MV-4-11 (cell line): ENCODE data around the gene SLC22A5.
A peak's percentile ranks its signal among the peaks of the same experiment; 100 is the strongest.
"Not testable (repeated sequence)": the region's sequence is repeated elsewhere in the genome, so short reads cannot be mapped to it uniquely, and the experiment has no call there.

Experiments
- DNase-seq: peaks from one replicate; lab custom pipeline; 2025; lab: John Stamatoyannopoulos, UW

SLC22A5 gene

GRCh38 chr5:132413567-132413966, 44.1 kb downstream of the SLC22A5 start:
- DNase-seq: no peak

GRCh38 chr5:132414634-132415378, 45.3 kb downstream of the SLC22A5 start:
- DNase-seq: peak; percentile 62

GRCh38 chr5:132415516-132415915, 46.0 kb downstream of the SLC22A5 start:
- DNase-seq: not testable (repeated sequence)

GRCh38 chr5:132416306-132417009, 46.9 kb downstream of the SLC22A5 start:
- DNase-seq: no peak

GRCh38 chr5:132417010-132417439, 47.5 kb downstream of the SLC22A5 start:
- peak; percentile 45 for DNase-seq

- no peak for DNase-seq
Observed at GRCh38 chr5:132417461-132417860, 48.0 kb downstream of the SLC22A5 start.

- DNase-seq: no peak
Observed at GRCh38 chr5:132417889-132418485, 48.5 kb downstream of the SLC22A5 start.

- DNase-seq: no peak
Observed at GRCh38 chr5:132418881-132419280, 49.4 kb downstream of the SLC22A5 start.

- peak; percentile 66 for DNase-seq
Observed at GRCh38 chr5:132419502-132420468, 50.3 kb downstream of the SLC22A5 start.

GRCh38 chr5:132420706-132421272, 51.3 kb downstream of the SLC22A5 start:
- DNase-seq: peak; percentile 82

GRCh38 chr5:132421462-132421861, 52.0 kb downstream of the SLC22A5 start:
- DNase-seq: peak; percentile 11

- peak; percentile 94 for DNase-seq
Observed at GRCh38 chr5:132422720-132423437, 53.4 kb downstream of the SLC22A5 start.

GRCh38 chr5:132423438-132423898, 54.0 kb downstream of the SLC22A5 start:
- DNase-seq: no peak

- DNase-seq: no peak
Observed at GRCh38 chr5:132424167-132424880, 54.8 kb downstream of the SLC22A5 start.

- DNase-seq: peak; percentile 71
Observed at GRCh38 chr5:132425009-132425937, 55.8 kb downstream of the SLC22A5 start.

- peak; percentile 35 for DNase-seq
Observed at GRCh38 chr5:132425975-132426524, 56.5 kb downstream of the SLC22A5 start.

- DNase-seq: peak; percentile 97
Observed at GRCh38 chr5:132426525-132427138, 57.1 kb downstream of the SLC22A5 start.
